Kidney epithelial cell (primary cell): Measurements from ENCODE around the gene NF1. TPM values are rescaled to one million over a fixed set of nuclear protein-coding genes. Genes with fewer than 3 reads are reported as not detected.

Experiments used
- DNase-seq: peaks from one replicate; pipeline ENCODE4 v3.0.0-alpha.2; 2010; ENCODE audit warnings: low read depth
- H3K27me3 ChIP-seq: 2 replicates; pipeline ENCODE4 v1.6.0; 2011; ENCODE audit warnings: low read length; ENCODE audit not compliant: control insufficient read depth, insufficient read depth
- H3K36me3 ChIP-seq: 2 replicates; pipeline ENCODE4 v1.5.1; 2011; ENCODE audit warnings: low read length; ENCODE audit not compliant: control insufficient read depth, insufficient read depth
- H3K4me3 ChIP-seq: 2 replicates; pipeline ENCODE4 v1.5.1; 2011; ENCODE audit warnings: low read depth, mild to moderate bottlenecking, control low read depth, low read length
- total RNA-seq: library from RNA; depleted of rRNA; stranded (reverse); fragments of >200 nt; gene quantifications from 2 replicates; pipeline ENCODE4 v1.2.3, GENCODE V29; 2015
- TF ChIP-seq, protein P1 (sequence below): IDR thresholded peaks from 2 replicates; pipeline ENCODE4 v1.5.1; 2011; ENCODE audit warnings: mild to moderate bottlenecking, moderate library complexity, low read length, control low read depth, inconsistent platforms; ENCODE audit not compliant: insufficient read depth, poor library complexity, severe bottlenecking

Gene NF1
- total RNA-seq, 1 donor from 2014 or later = 49.6 TPM

GRCh38 chr17:31251105-31251969, 156.6 kb downstream of the NF1 start:
- DNase-seq = no peak
- TF ChIP-seq, protein P1, sequence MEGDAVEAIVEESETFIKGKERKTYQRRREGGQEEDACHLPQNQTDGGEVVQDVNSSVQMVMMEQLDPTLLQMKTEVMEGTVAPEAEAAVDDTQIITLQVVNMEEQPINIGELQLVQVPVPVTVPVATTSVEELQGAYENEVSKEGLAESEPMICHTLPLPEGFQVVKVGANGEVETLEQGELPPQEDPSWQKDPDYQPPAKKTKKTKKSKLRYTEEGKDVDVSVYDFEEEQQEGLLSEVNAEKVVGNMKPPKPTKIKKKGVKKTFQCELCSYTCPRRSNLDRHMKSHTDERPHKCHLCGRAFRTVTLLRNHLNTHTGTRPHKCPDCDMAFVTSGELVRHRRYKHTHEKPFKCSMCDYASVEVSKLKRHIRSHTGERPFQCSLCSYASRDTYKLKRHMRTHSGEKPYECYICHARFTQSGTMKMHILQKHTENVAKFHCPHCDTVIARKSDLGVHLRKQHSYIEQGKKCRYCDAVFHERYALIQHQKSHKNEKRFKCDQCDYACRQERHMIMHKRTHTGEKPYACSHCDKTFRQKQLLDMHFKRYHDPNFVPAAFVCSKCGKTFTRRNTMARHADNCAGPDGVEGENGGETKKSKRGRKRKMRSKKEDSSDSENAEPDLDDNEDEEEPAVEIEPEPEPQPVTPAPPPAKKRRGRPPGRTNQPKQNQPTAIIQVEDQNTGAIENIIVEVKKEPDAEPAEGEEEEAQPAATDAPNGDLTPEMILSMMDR = no peak
- no peaks in the 10 kb centered on the region for H3K27me3 ChIP-seq
- no peaks in the 10 kb centered on the region for H3K36me3 ChIP-seq
- no peak overlapping the region for H3K4me3 ChIP-seq

GRCh38 chr17:31251970-31252328, 157.2 kb downstream of the NF1 start:
- Histone ChIP-seq H3K4me3 (no peak overlapping the region), H3K27me3 (no peaks in the 10 kb centered on the region), H3K36me3 (no peaks in the 10 kb centered on the region)
- no peak for DNase-seq
- TF ChIP-seq, protein P1 = no peak

DNA sequence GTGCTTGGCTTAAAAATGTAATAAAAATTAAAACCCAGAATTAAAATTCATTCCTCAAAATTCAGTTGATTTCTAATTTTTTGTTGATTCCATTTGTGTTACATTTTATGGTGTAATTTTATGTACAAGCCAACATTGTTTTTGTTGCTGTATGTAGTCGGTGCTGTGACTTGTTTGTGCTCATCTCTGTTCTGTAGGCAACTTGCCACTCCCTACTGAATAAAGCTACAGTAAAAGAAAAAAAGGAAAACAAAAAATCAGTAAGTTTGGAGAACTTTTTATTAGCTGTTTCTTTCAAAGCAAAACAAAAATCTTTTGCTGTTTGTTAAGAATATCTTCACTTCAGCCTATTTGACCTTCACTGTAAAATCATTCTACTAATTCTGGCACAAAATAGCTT, 158.0 kb downstream of the NF1 start:
- TF ChIP-seq, protein P1 = no peak
- Histone ChIP-seq H3K4me3 (no peak overlapping the region), H3K36me3 (no peaks in the 10 kb centered on the region), H3K27me3 (no peaks in the 10 kb centered on the region)
- no peak for DNase-seq

- no peaks in the 10 kb centered on the region for H3K27me3 ChIP-seq
- TF ChIP-seq, protein P1 = no peak
Observed at GRCh38 chr17:31254654-31255053, 159.9 kb downstream of the NF1 start.

DNA sequence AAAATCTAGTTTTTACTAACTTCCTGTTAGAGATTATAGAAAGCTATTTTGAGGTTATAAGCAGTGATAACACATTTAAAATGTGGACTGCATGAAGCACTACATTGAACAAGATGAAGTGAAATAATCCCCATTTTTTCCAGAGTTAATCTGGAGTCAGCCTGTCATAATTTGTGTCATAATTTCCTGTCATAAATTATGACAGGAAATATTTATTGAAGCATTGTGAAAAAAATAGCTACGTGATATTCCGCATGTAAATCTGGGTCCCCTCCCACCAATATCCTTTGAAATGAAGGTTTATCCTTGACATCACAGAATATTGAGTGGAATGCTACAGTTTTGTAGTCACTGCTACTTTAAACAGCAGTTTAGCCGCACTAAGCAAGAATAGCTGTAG, 162.2 kb downstream of the NF1 start:
- TF ChIP-seq, protein P1 = no peak
- Histone ChIP-seq H3K36me3 (no peaks in the 10 kb centered on the region), H3K4me3 (no peak overlapping the region), H3K27me3 (no peaks in the 10 kb centered on the region)
- no peak for DNase-seq

More at GRCh38 chr17:31254654-31255053, 159.9 kb downstream of the NF1 start:
- Histone ChIP-seq H3K4me3 (no peak overlapping the region), H3K36me3 (no peaks in the 10 kb centered on the region)
- DNase-seq = no peak

DNA sequence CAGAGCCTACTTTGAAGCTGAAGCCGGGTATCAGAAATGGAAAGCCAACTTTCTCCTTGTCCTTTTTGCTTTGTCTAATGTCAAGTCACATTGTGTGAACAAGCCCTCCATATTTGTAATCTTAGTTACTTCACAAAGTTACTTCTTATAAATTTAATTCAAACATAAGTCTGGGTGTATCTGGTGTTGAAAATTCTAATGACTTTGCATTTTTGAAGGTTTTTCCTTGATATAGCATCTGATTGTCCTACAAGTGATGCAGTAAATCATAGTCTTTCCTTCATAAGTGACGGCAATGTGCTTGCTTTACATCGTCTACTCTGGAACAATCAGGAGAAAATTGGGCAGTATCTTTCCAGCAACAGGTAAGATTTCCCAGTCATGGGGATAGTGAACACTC, 165.4 kb downstream of the NF1 start:
- Histone ChIP-seq H3K36me3 (no peaks in the 10 kb centered on the region), H3K27me3 (no peaks in the 10 kb centered on the region), H3K4me3 (no peak overlapping the region)
- DNase-seq = no peak
- TF ChIP-seq, protein P1 = no peak
